ENCODE measurements around the gene MKKS.
"Not testable (repeated sequence)": the region's sequence is repeated elsewhere in the genome, so short reads cannot be mapped to it uniquely, and the experiment has no call there.

MKKS gene

GRCh38 chr20:10408108-10408813 is 25.8 kb downstream of the MKKS start:
- no peak for DNase-seq
- Histone ChIP-seq H3K36me3 (peaks cover 6% of the 10 kb centered on the region), H3K27me3 (ENCODE audit: insufficient read depth, low read depth, severe bottlenecking) (no peaks in the 10 kb centered on the region), H3K9me3 (ENCODE audit: severe bottlenecking) (no peaks in the 10 kb centered on the region), H3K27ac (no peak overlapping the region), H3K4me3 (ENCODE audit: low read depth, low read length) (no peak overlapping the region)
- TF ChIP-seq CTCF (IDR thresholded peaks at IDR 0.05; ENCODE audit: low read depth, low read length), result no peak

GRCh38 chr20:10404959-10405530 is 29.0 kb downstream of the MKKS start:
- no peaks in the 10 kb centered on the region for H3K27me3 ChIP-seq (ENCODE audit: insufficient read depth, low read depth, severe bottlenecking)
- no peak overlapping the region for H3K4me3 ChIP-seq (ENCODE audit: low read depth, low read length)
- no peaks in the 10 kb centered on the region for H3K9me3 ChIP-seq (ENCODE audit: severe bottlenecking)
- no peaks in the 10 kb centered on the region; the same call in 1 of the 2 replicates for H3K36me3 ChIP-seq
- DNase-seq, result no peak
- no peak overlapping the region for H3K27ac ChIP-seq
- no peak for TF ChIP-seq CTCF (IDR thresholded peaks at IDR 0.05; ENCODE audit: low read depth, low read length)

GRCh38 chr20:10404023-10404628 is 29.9 kb downstream of the MKKS start:
- no peak for TF ChIP-seq CTCF (IDR thresholded peaks at IDR 0.05; ENCODE audit: low read depth, low read length)
- Histone ChIP-seq H3K27ac (no peak overlapping the region), H3K9me3 (ENCODE audit: severe bottlenecking) (no peaks in the 10 kb centered on the region), H3K4me3 (ENCODE audit: low read depth, low read length) (no peak overlapping the region), H3K27me3 (ENCODE audit: insufficient read depth, low read depth, severe bottlenecking) (no peaks in the 10 kb centered on the region), H3K36me3 (no peaks in the 10 kb centered on the region; the same call in 1 of the 2 replicates)
- no peak for DNase-seq

- H3K27ac ChIP-seq, result no peak overlapping the region
- H3K4me3 ChIP-seq (ENCODE audit: low read depth, low read length), result no peak overlapping the region
- no peaks in the 10 kb centered on the region; the same call in 1 of the 2 replicates for H3K36me3 ChIP-seq
- no peak for DNase-seq
- no peaks in the 10 kb centered on the region for H3K27me3 ChIP-seq (ENCODE audit: insufficient read depth, low read depth, severe bottlenecking)
- no peaks in the 10 kb centered on the region for H3K9me3 ChIP-seq (ENCODE audit: severe bottlenecking)
- TF ChIP-seq CTCF (IDR thresholded peaks at IDR 0.05; ENCODE audit: low read depth, low read length), result no peak
Measured at GRCh38 chr20:10402938-10403608, 30.9 kb downstream of the MKKS start.

- no peak for TF ChIP-seq CTCF (IDR thresholded peaks at IDR 0.05; ENCODE audit: low read depth, low read length)
- Histone ChIP-seq H3K27me3 (ENCODE audit: insufficient read depth, low read depth, severe bottlenecking) (no peaks in the 10 kb centered on the region), H3K4me3 (ENCODE audit: low read depth, low read length) (no peak overlapping the region), H3K27ac (no peak overlapping the region), H3K9me3 (ENCODE audit: severe bottlenecking) (no peaks in the 10 kb centered on the region), H3K36me3 (no peaks in the 10 kb centered on the region)
- DNase-seq, result no peak
Measured at GRCh38 chr20:10398834-10399369, 35.1 kb downstream of the MKKS start.

- H3K27ac ChIP-seq; DNase-seq; H3K9me3 ChIP-seq (ENCODE audit: severe bottlenecking); H3K4me3 ChIP-seq (ENCODE audit: low read depth, low read length); H3K36me3 ChIP-seq; H3K27me3 ChIP-seq (ENCODE audit: insufficient read depth, low read depth, severe bottlenecking): not testable (repeated sequence)
Measured at GRCh38 chr20:10394752-10395151, 39.3 kb downstream of the MKKS start.
